RPMI7951 (cell line): ENCODE results near the gene TP53BP1. TPM values are rescaled to one million over a fixed set of nuclear protein-coding genes. Genes with fewer than 3 reads are reported as not detected.

Source experiments
- total RNA-seq: library from RNA; depleted of rRNA; stranded (reverse); fragments of >200 nt; shearing (Covaris generic); gene quantifications from 2 replicates; pipeline ENCODE4 v1.2.3, GENCODE V29; 2014; rRNA removed

The TP53BP1 gene
- total RNA-seq, 1 experiment from 2014 or later, result 26.7 TPM

Other genes with a start within 250 kb of the TP53BP1 start
- not detected in 2 replicates for gene TGM5, start 226.2 kb downstream of the TP53BP1 start, total RNA-seq
- not detected in 2 replicates for gene TGM7, start 190.9 kb downstream of the TP53BP1 start, total RNA-seq
- 9.5 and 14.7 TPM in 2 replicates for gene LCMT2, start 162.6 kb downstream of the TP53BP1 start, total RNA-seq
- 12.7 and 13.4 TPM in 2 replicates for gene ZSCAN29, start 122.1 kb downstream of the TP53BP1 start, total RNA-seq
- gene TUBGCP4, start 122.1 kb downstream of the TP53BP1 start, total RNA-seq, result 16.9 and 17.6 TPM in 2 replicates
- gene MAP1A, start 24.5 kb upstream of the TP53BP1 start, total RNA-seq, result 1.6 and 2.4 TPM in 2 replicates
- 16.7 and 16.9 TPM in 2 replicates for gene PPIP5K1, start 97.1 kb upstream of the TP53BP1 start, total RNA-seq
- gene CKMT1B, start 100.9 kb upstream of the TP53BP1 start, total RNA-seq, result not detected in 2 replicates
- gene STRC, start 125.6 kb upstream of the TP53BP1 start, total RNA-seq, result not detected in 2 replicates
- gene CATSPER2, start 155.7 kb upstream of the TP53BP1 start, total RNA-seq, result 0.60 and 1.9 TPM in 2 replicates
- 0.24 TPM in 1 of 2 replicates, not detected in the other for gene CKMT1A, start 200.7 kb upstream of the TP53BP1 start, total RNA-seq